Measurements from ENCODE around the gene LKAAEAR1.

LKAAEAR1 gene

GRCh38 chr20:64049060-64049877, 34.9 kb downstream of the LKAAEAR1 start, which contains the start of gene SOX18:
TSS of gene SOX18 (minus strand) at chr20:64049639. CDS start at chr20:64049516, 123 bp downstream.
- no peaks in the 10 kb centered on the region for H3K9me2 ChIP-seq (ENCODE audit: low read depth, low read length)
- H3K27me3 ChIP-seq (ENCODE audit: insufficient read depth, low read length) = peaks cover 19% of the 10 kb centered on the region; the same call in 1 of the 2 replicates
- TF ChIP-seq, protein P1, sequence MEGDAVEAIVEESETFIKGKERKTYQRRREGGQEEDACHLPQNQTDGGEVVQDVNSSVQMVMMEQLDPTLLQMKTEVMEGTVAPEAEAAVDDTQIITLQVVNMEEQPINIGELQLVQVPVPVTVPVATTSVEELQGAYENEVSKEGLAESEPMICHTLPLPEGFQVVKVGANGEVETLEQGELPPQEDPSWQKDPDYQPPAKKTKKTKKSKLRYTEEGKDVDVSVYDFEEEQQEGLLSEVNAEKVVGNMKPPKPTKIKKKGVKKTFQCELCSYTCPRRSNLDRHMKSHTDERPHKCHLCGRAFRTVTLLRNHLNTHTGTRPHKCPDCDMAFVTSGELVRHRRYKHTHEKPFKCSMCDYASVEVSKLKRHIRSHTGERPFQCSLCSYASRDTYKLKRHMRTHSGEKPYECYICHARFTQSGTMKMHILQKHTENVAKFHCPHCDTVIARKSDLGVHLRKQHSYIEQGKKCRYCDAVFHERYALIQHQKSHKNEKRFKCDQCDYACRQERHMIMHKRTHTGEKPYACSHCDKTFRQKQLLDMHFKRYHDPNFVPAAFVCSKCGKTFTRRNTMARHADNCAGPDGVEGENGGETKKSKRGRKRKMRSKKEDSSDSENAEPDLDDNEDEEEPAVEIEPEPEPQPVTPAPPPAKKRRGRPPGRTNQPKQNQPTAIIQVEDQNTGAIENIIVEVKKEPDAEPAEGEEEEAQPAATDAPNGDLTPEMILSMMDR (IDR thresholded peaks at IDR 0.05; ENCODE audit: low read length) = no peak
- no peak for TF ChIP-seq EZH2 (IDR thresholded peaks at IDR 0.05; ENCODE audit: borderline replicate concordance, low read length)
- H3K4me3 ChIP-seq (ENCODE audit: low read depth, low read length, poor library complexity, severe bottlenecking) = no peak within 1 kb of the TSS
- H4K20me1 ChIP-seq (ENCODE audit: insufficient read depth, low read length) = no peaks in the 10 kb centered on the region
- H3K9ac ChIP-seq (ENCODE audit: low read length) = no peak within 1 kb of the TSS
- no peak within 1 kb of the TSS for H2AFZ ChIP-seq (ENCODE audit: low read length)
- H3F3A ChIP-seq (ENCODE audit: insufficient read depth, low read length) = no peaks in the 10 kb centered on the region
- no peaks in the 10 kb centered on the region for H3K36me3 ChIP-seq (ENCODE audit: insufficient read depth, low read length)
- H3K27ac ChIP-seq (ENCODE audit: low read depth, low read length, poor library complexity, severe bottlenecking) = no peak within 1 kb of the TSS
- H3K9me3 ChIP-seq (ENCODE audit: low read length) = no peaks in the 10 kb centered on the region
- H3K4me1 ChIP-seq (ENCODE audit: insufficient read depth, low read length, severe bottlenecking) = no peaks in the 10 kb centered on the region
- H3K4me2 ChIP-seq (ENCODE audit: low read length) = no peak within 1 kb of the TSS
- no peaks in the 10 kb centered on the region for H3K79me2 ChIP-seq (ENCODE audit: insufficient read depth, low read length)

DNA sequence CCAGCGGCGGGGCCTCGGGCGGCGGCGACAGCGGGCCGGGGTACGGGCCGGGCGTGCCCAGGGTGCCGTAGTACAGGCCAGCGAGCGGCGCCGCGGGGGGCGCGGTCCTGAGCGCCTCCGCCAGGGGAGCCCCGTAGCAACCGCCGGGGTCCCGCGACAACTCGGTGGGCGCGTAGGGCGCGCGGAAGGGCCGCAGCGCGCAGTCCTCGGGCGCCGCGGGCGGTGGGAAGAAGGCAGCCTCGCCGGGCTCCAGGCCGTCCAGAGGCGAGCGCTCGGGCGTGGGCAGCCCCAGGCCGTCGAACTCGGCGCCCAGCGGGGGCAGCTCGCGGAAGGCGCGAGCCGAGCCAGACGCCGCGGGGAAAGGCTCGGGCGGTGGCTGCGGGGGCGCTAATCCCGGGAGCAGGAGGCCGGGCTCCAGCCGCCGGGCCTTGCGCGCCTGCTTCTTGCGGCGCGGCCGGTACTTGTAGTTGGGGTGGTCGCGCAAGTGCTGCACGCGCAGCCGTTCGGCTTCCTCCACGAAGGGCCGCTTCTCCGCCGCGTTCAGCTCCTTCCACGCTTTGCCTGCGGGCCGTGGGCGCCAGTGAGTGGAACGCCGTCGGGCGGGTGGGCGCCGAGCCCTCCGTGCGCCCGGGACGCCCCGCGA, 35.7 kb downstream of the LKAAEAR1 start:
- H3K79me2 ChIP-seq (ENCODE audit: insufficient read depth, low read length) = no peaks in the 10 kb centered on the region
- no peak overlapping the region for H3K27ac ChIP-seq (ENCODE audit: low read depth, low read length, poor library complexity, severe bottlenecking)
- H3K4me1 ChIP-seq (ENCODE audit: insufficient read depth, low read length, severe bottlenecking) = no peaks in the 10 kb centered on the region
- peaks cover 19% of the 10 kb centered on the region; the same call in 1 of the 2 replicates for H3K27me3 ChIP-seq (ENCODE audit: insufficient read depth, low read length)
- H3K9ac ChIP-seq (ENCODE audit: low read length) = no peak overlapping the region
- H3K9me3 ChIP-seq (ENCODE audit: low read length) = no peaks in the 10 kb centered on the region
- H3K9me2 ChIP-seq (ENCODE audit: low read depth, low read length) = no peaks in the 10 kb centered on the region
- H3K4me2 ChIP-seq (ENCODE audit: low read length) = no peak overlapping the region
- TF ChIP-seq, protein P1 (IDR thresholded peaks at IDR 0.05; ENCODE audit: low read length) = no peak
- no peak for TF ChIP-seq EZH2 (IDR thresholded peaks at IDR 0.05; ENCODE audit: borderline replicate concordance, low read length)
- no peak overlapping the region for H2AFZ ChIP-seq (ENCODE audit: low read length)
- H3K36me3 ChIP-seq (ENCODE audit: insufficient read depth, low read length) = no peaks in the 10 kb centered on the region
- H4K20me1 ChIP-seq (ENCODE audit: insufficient read depth, low read length) = no peaks in the 10 kb centered on the region
- no peaks in the 10 kb centered on the region for H3F3A ChIP-seq (ENCODE audit: insufficient read depth, low read length)
- H3K4me3 ChIP-seq (ENCODE audit: low read depth, low read length, poor library complexity, severe bottlenecking) = no peak overlapping the region

GRCh38 chr20:64047968-64048401, 36.2 kb downstream of the LKAAEAR1 start:
- no peaks in the 10 kb centered on the region for H3K79me2 ChIP-seq (ENCODE audit: insufficient read depth, low read length)
- H3K27ac ChIP-seq (ENCODE audit: low read depth, low read length, poor library complexity, severe bottlenecking) = no peak overlapping the region
- peaks cover 15% of the 10 kb centered on the region; the same call in 1 of the 2 replicates for H3K27me3 ChIP-seq (ENCODE audit: insufficient read depth, low read length)
- no peaks in the 10 kb centered on the region for H3K9me3 ChIP-seq (ENCODE audit: low read length)
- no peaks in the 10 kb centered on the region for H3F3A ChIP-seq (ENCODE audit: insufficient read depth, low read length)
- no peak overlapping the region for H3K4me2 ChIP-seq (ENCODE audit: low read length)
- no peak overlapping the region for H3K9ac ChIP-seq (ENCODE audit: low read length)
- no peaks in the 10 kb centered on the region for H3K9me2 ChIP-seq (ENCODE audit: low read depth, low read length)
- no peak overlapping the region for H2AFZ ChIP-seq (ENCODE audit: low read length)
- no peaks in the 10 kb centered on the region for H3K36me3 ChIP-seq (ENCODE audit: insufficient read depth, low read length)
- no peak for TF ChIP-seq EZH2 (IDR thresholded peaks at IDR 0.05; ENCODE audit: borderline replicate concordance, low read length)
- TF ChIP-seq, protein P1 (IDR thresholded peaks at IDR 0.05; ENCODE audit: low read length) = no peak
- H3K4me3 ChIP-seq (ENCODE audit: low read depth, low read length, poor library complexity, severe bottlenecking) = no peak overlapping the region
- no peaks in the 10 kb centered on the region for H4K20me1 ChIP-seq (ENCODE audit: insufficient read depth, low read length)
- H3K4me1 ChIP-seq (ENCODE audit: insufficient read depth, low read length, severe bottlenecking) = no peaks in the 10 kb centered on the region
